WTC11 (cell line): ENCODE results near the gene ZNF724. TPM values are rescaled to one million over a fixed set of nuclear protein-coding genes. Genes with fewer than 3 reads are reported as not detected.
"Not testable (repeated sequence)": the region's sequence is repeated elsewhere in the genome, so short reads cannot be mapped to it uniquely, and the experiment has no call there.

Experiments
- ATAC-seq: fragments of 200-7000 bp; cut with Tn5 transposase; 2 replicates; pipeline ENCODE4 v1.10.0; 2021; ENCODE audit warnings: mild to moderate bottlenecking, moderate library complexity
- CTCF ChIA-PET: fragments of 300-600 bp; sonication (Branson Sonifier 250); formaldehyde crosslinking; loops from one replicate; lab custom pipeline; 2021; ENCODE audit warnings: antibody characterized with exemption; lab: Charles Lee
- POLR2A ChIA-PET: fragments of 350-600 bp; sonication (Branson Sonifier 250); formaldehyde crosslinking; loops from one replicate; lab custom pipeline; 2021; ENCODE audit warnings: antibody characterized with exemption; lab: Charles Lee
- DNase-seq: peaks from one replicate; pipeline ENCODE4 v3.0.0; 2021; ENCODE audit warnings: low spot score
- H3K27ac Mint-ChIP-seq: 2 replicates; pipeline ENCODE4 v1.8.0; 2021; ENCODE audit warnings: mixed read lengths
- H3K27me3 Mint-ChIP-seq: 2 replicates; pipeline ENCODE4 v1.8.0; 2021; ENCODE audit warnings: low read depth, mild to moderate bottlenecking, moderate library complexity, mixed read lengths
- H3K36me3 Mint-ChIP-seq: 2 replicates; pipeline ENCODE4 v1.8.0; 2021; ENCODE audit warnings: mixed read lengths
- H3K4me1 Mint-ChIP-seq: 2 replicates; pipeline ENCODE4 v1.8.0; 2022; ENCODE audit warnings: mixed read lengths
- H3K4me3 Mint-ChIP-seq: 2 replicates; pipeline ENCODE4 v1.8.0; 2021; ENCODE audit warnings: mild to moderate bottlenecking, moderate library complexity, mixed read lengths
- H3K9me3 Mint-ChIP-seq: 2 replicates; pipeline ENCODE4 v1.8.0; 2021; ENCODE audit warnings: mixed read lengths
- EMX1 ChIP-seq: fragments of 250-450 bp; sonication (Bioruptor Pico); IDR thresholded peaks from 2 replicates; pipeline ENCODE4 v1.8.0; 2021; ENCODE audit warnings: mild to moderate bottlenecking
- FOXJ3 ChIP-seq: sonication (generic); formaldehyde crosslinking; IDR thresholded peaks from 2 replicates; pipeline ENCODE4 v1.9.0; 2021; ENCODE audit warnings: missing genetic modification reagents, mild to moderate bottlenecking, borderline replicate concordance
- FOXK1 ChIP-seq: sonication (generic); formaldehyde crosslinking; IDR thresholded peaks from 2 replicates; pipeline ENCODE4 v1.8.0; 2022; ENCODE audit warnings: mild to moderate bottlenecking, moderate library complexity, missing genetic modification reagents
- JAZF1 ChIP-seq: fragments of 250-450 bp; sonication (Bioruptor Pico); IDR thresholded peaks from 2 replicates; pipeline ENCODE4 v1.9.0; 2021; ENCODE audit warnings: moderate library complexity, mild to moderate bottlenecking, inconsistent platforms
- JUN ChIP-seq: sonication (generic); formaldehyde crosslinking; IDR thresholded peaks from 2 replicates; pipeline ENCODE4 v1.8.0; 2023; ENCODE audit warnings: mild to moderate bottlenecking, missing genetic modification reagents
- MXD4 ChIP-seq: fragments of 250-450 bp; sonication (Bioruptor Pico); IDR thresholded peaks from 2 replicates; pipeline ENCODE4 v1.8.0; 2021; ENCODE audit warnings: mild to moderate bottlenecking, moderate library complexity, borderline replicate concordance
- NR3C1 ChIP-seq: sonication (generic); formaldehyde crosslinking; conservative IDR thresholded peaks from 2 replicates; pipeline ENCODE4 v1.8.1; 2023; ENCODE audit warnings: low read depth, mild to moderate bottlenecking, missing genetic modification reagents
- RELA ChIP-seq: sonication (generic); formaldehyde crosslinking; IDR thresholded peaks from 2 replicates; pipeline ENCODE4 v1.8.1; 2022; ENCODE audit warnings: missing genetic modification reagents, mild to moderate bottlenecking, borderline replicate concordance
- SMAD3 ChIP-seq: sonication (generic); formaldehyde crosslinking; IDR thresholded peaks from 2 replicates; pipeline ENCODE4 v1.8.0; 2022; ENCODE audit warnings: missing genetic modification reagents, mild to moderate bottlenecking, borderline replicate concordance
- ZBTB21 ChIP-seq: sonication (generic); formaldehyde crosslinking; IDR thresholded peaks from 2 replicates; pipeline ENCODE4 v1.8.1; 2023; ENCODE audit warnings: mild to moderate bottlenecking, missing genetic modification reagents, borderline replicate concordance
- ZNF671 ChIP-seq: fragments of 250-450 bp; sonication (Bioruptor Pico); IDR thresholded peaks from 2 replicates; pipeline ENCODE4 v1.8.0; 2021; ENCODE audit warnings: mild to moderate bottlenecking
- total RNA-seq: library from RNA; stranded (reverse); gene quantifications from 3 replicates; pipeline ENCODE4 v1.2.3, GENCODE V29; 2021
- TF ChIP-seq, protein P1 (sequence below): sonication (generic); formaldehyde crosslinking; IDR thresholded peaks from 2 replicates; pipeline ENCODE4 v1.8.0; 2022; ENCODE audit warnings: mild to moderate bottlenecking, missing genetic modification reagents
- TF ChIP-seq, protein P2 (sequence below): sonication (generic); formaldehyde crosslinking; IDR thresholded peaks from 2 replicates; pipeline ENCODE4 v1.8.1; 2023; ENCODE audit warnings: mild to moderate bottlenecking, missing genetic modification reagents, moderate library complexity
- TF ChIP-seq, protein P3 (sequence below): fragments of 250-450 bp; sonication (Bioruptor Pico); IDR thresholded peaks from 2 replicates; pipeline ENCODE4 v2.1.2; 2022; ENCODE audit warnings: mild to moderate bottlenecking, moderate library complexity
- TF ChIP-seq, protein P4 (sequence below): sonication (generic); formaldehyde crosslinking; IDR thresholded peaks from 2 replicates; pipeline ENCODE4 v1.8.0; 2023; ENCODE audit warnings: missing genetic modification reagents
- TF ChIP-seq, protein P5 (sequence below): sonication (generic); formaldehyde crosslinking; IDR thresholded peaks from 2 replicates; pipeline ENCODE4 v1.8.1; 2023; ENCODE audit warnings: mild to moderate bottlenecking, missing genetic modification reagents, moderate library complexity
- TF ChIP-seq, protein P6 (sequence below): sonication (generic); formaldehyde crosslinking; IDR thresholded peaks from 2 replicates; pipeline ENCODE4 v1.8.0; 2022; ENCODE audit warnings: missing genetic modification reagents
- TF ChIP-seq, protein P7 (sequence below): fragments of 250-450 bp; sonication (Bioruptor Pico); conservative IDR thresholded peaks from 2 replicates; pipeline ENCODE4 v1.9.0; 2021; ENCODE audit warnings: mild to moderate bottlenecking

Gene ZNF724
- total RNA-seq, 1 experiment from 2014 or later = 59.0 TPM

DNA sequence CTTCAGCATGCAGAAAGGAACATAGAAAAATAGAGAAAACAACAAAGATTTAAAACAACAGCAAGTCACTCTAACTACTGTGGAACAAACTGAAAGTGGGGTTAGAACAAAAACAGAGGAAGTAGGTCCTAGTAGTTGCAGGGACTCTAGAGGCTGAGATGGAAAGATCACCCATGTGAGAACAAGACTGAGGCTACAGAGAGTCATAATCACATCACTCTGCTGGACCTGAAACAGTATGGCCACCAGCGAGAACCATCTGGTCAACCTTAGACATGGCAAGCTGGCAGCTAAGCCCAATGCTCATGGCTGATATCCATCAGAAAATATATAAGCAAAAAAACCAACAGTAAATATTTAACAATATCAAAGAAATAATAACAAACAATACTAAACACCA, 35.8 kb upstream of the ZNF724 start:
- no peak for TF ChIP-seq ZBTB21 (CRISPR knock-in tag)
- TF ChIP-seq FOXJ3 (CRISPR knock-in tag) = no peak
- no peak for TF ChIP-seq MXD4 (CRISPR knock-in tag)
- TF ChIP-seq, protein P1, sequence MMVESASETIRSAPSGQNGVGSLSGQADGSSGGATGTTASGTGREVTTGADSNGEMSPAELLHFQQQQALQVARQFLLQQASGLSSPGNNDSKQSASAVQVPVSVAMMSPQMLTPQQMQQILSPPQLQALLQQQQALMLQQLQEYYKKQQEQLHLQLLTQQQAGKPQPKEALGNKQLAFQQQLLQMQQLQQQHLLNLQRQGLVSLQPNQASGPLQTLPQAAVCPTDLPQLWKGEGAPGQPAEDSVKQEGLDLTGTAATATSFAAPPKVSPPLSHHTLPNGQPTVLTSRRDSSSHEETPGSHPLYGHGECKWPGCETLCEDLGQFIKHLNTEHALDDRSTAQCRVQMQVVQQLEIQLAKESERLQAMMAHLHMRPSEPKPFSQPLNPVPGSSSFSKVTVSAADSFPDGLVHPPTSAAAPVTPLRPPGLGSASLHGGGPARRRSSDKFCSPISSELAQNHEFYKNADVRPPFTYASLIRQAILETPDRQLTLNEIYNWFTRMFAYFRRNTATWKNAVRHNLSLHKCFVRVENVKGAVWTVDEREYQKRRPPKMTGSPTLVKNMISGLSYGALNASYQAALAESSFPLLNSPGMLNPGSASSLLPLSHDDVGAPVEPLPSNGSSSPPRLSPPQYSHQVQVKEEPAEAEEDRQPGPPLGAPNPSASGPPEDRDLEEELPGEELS (CRISPR knock-in tag) = no peak
- TF ChIP-seq ZNF671 (CRISPR knock-in tag) = no peak
- TF ChIP-seq, protein P2, sequence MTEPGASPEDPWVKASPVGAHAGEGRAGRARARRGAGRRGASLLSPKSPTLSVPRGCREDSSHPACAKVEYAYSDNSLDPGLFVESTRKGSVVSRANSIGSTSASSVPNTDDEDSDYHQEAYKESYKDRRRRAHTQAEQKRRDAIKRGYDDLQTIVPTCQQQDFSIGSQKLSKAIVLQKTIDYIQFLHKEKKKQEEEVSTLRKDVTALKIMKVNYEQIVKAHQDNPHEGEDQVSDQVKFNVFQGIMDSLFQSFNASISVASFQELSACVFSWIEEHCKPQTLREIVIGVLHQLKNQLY (CRISPR knock-in tag) = no peak
- TF ChIP-seq SMAD3 (CRISPR knock-in tag) = no peak
- no peak for TF ChIP-seq FOXK1 (CRISPR knock-in tag)
- TF ChIP-seq JAZF1 (CRISPR knock-in tag) = no peak
- TF ChIP-seq, protein P3, sequence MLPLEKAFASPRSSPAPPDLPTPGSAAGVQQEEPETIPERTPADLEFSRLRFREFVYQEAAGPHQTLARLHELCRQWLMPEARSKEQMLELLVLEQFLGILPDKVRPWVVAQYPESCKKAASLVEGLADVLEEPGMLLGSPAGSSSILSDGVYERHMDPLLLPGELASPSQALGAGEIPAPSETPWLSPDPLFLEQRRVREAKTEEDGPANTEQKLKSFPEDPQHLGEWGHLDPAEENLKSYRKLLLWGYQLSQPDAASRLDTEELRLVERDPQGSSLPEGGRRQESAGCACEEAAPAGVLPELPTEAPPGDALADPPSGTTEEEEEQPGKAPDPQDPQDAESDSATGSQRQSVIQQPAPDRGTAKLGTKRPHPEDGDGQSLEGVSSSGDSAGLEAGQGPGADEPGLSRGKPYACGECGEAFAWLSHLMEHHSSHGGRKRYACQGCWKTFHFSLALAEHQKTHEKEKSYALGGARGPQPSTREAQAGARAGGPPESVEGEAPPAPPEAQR (CRISPR knock-in tag) = no peak
- no peak for TF ChIP-seq RELA (CRISPR knock-in tag)
- TF ChIP-seq, protein P4, sequence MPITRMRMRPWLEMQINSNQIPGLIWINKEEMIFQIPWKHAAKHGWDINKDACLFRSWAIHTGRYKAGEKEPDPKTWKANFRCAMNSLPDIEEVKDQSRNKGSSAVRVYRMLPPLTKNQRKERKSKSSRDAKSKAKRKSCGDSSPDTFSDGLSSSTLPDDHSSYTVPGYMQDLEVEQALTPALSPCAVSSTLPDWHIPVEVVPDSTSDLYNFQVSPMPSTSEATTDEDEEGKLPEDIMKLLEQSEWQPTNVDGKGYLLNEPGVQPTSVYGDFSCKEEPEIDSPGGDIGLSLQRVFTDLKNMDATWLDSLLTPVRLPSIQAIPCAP = no peak
- TF ChIP-seq, protein P5, sequence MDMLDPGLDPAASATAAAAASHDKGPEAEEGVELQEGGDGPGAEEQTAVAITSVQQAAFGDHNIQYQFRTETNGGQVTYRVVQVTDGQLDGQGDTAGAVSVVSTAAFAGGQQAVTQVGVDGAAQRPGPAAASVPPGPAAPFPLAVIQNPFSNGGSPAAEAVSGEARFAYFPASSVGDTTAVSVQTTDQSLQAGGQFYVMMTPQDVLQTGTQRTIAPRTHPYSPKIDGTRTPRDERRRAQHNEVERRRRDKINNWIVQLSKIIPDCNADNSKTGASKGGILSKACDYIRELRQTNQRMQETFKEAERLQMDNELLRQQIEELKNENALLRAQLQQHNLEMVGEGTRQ = no peak
- TF ChIP-seq JUN = no peak
- TF ChIP-seq, protein P6, sequence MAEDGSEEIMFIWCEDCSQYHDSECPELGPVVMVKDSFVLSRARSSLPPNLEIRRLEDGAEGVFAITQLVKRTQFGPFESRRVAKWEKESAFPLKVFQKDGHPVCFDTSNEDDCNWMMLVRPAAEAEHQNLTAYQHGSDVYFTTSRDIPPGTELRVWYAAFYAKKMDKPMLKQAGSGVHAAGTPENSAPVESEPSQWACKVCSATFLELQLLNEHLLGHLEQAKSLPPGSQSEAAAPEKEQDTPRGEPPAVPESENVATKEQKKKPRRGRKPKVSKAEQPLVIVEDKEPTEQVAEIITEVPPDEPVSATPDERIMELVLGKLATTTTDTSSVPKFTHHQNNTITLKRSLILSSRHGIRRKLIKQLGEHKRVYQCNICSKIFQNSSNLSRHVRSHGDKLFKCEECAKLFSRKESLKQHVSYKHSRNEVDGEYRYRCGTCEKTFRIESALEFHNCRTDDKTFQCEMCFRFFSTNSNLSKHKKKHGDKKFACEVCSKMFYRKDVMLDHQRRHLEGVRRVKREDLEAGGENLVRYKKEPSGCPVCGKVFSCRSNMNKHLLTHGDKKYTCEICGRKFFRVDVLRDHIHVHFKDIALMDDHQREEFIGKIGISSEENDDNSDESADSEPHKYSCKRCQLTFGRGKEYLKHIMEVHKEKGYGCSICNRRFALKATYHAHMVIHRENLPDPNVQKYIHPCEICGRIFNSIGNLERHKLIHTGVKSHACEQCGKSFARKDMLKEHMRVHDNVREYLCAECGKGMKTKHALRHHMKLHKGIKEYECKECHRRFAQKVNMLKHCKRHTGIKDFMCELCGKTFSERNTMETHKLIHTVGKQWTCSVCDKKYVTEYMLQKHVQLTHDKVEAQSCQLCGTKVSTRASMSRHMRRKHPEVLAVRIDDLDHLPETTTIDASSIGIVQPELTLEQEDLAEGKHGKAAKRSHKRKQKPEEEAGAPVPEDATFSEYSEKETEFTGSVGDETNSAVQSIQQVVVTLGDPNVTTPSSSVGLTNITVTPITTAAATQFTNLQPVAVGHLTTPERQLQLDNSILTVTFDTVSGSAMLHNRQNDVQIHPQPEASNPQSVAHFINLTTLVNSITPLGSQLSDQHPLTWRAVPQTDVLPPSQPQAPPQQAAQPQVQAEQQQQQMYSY (CRISPR knock-in tag) = no peak
- TF ChIP-seq NR3C1 (CRISPR knock-in tag) = no peak
- TF ChIP-seq EMX1 (CRISPR knock-in tag) = no peak
- TF ChIP-seq, protein P7, sequence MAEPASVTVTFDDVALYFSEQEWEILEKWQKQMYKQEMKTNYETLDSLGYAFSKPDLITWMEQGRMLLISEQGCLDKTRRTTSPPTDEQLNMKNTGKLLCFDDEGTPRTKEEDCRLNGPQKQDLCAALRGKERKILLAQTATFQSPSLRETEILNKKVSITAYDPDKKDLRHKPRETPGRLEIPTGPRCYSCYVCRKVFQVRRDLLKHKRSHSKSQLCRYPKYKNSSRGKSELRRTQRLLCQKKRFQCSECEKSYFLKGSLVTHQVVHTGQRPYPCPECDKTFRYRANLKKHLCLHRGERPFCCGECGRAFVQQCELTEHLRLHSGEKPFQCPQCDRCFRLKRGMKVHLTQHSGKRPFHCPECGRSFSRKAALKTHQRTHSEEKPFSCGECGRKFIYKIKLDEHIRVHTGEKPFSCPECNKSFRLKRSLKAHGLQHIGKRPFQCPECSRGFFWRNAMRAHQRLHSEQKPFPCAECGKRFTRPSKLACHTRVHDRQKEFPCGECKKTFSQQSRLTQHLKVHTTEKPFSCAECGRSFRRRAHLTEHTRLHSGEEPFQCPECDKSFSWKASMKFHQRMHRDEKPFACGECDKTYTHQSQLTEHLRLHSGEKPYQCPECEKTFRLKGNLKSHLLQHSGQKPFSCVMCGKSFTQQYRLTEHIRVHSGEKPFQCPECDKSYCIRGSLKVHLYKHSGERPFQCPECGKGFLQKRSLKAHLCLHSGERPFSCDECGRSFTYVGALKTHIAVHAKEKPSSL (CRISPR knock-in tag) = no peak
- Mint-ChIP-seq H3K36me3 (peaks cover 43% of the 10 kb centered on the region), H3K27ac (no peak overlapping the region), H3K4me1 (no peaks in the 10 kb centered on the region), H3K4me3 (no peak overlapping the region), H3K9me3 (peaks cover 61% of the 10 kb centered on the region), H3K27me3 (no peaks in the 10 kb centered on the region)
- ChIA-PET CTCF (interaction anchor here (0.7 to 1.3 kb wide), 3 partner anchors 12 to 861 kb away, joined by 3 to 5 read pairs (median 3); no protein-coding TSS in a partner anchor), POLR2A (no interaction called here)
- DNase-seq (no peak), ATAC-seq (no peak)

DNA sequence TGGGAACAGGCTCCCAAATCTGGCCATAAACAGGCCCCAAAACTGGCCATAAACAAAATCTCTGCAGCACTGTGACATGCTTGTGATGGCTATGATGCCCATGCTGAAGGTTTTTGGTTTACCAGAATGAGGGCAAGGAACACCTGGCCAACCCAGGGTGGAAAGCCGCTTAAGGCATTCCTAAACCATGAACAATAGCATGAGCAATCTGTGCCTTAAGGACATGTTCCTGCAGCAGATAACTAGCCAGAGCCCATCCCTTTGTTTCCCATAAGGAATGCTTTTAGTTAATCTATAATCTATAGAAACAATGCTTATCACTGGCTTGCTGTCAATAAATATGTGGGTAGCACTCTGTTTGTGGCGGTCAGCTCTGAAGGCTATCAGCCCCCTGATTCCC, 35.1 kb upstream of the ZNF724 start:
- CTCF ChIA-PET = interaction anchor here (1.3 kb wide), 1 partner anchor 11 kb away, joined by 5 read pairs; no protein-coding TSS in a partner anchor
- DNase-seq, POLR2A ChIA-PET, H3K27me3 Mint-ChIP-seq, H3K4me3 Mint-ChIP-seq, H3K4me1 Mint-ChIP-seq, ATAC-seq, H3K27ac Mint-ChIP-seq: not testable (repeated sequence)
- Mint-ChIP-seq H3K36me3 (peaks cover 41% of the 10 kb centered on the region), H3K9me3 (peaks cover 61% of the 10 kb centered on the region)
